ENCODE data around the gene HPCAL1. TPM values are rescaled to one million over a fixed set of nuclear protein-coding genes. Genes with fewer than 3 reads are reported as not detected.

HPCAL1 gene
- polyA plus RNA-seq, 3 donors = 82.1 to 99.5 (median 98.0) TPM

DNA sequence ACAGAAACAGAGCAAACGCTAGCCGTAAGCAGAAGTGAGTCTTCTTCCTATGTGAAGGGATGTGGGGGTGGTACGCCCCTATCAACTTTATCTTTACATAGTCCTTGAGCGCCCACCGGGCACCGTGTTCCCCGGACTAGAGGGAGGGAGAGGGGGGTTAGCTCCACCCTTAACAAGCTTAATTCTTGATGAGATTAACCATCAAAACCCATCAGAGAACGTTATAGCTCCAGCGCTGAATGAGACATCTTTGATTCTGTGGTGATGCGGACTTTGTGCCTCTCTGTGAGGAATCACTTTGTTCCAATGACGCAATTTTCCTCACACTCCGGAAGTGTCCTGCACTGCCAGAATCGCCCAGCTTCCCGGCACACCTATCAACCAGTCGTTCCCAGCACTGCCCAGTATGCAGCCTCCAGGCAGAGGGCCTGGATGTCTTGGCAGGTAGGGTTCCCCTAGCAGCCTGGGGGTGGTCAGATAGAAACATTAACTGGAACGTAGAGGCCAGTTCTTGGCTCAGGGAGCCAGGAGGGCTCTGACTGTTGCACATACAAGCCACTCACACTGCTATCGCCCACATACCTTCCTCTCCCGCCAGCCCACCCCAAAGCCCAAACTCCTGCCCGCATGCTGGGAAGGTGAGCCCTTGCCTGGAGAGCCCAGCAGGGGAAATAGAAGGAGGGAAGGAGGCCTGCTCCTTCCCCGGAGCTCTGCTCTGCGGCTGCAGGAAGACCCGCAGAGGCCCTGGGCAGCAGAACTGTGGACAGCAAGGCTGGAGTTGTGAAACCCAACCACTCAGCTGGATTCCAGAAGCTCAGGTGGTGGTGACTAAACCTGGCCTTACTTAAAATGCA is 147.4 kb downstream of the HPCAL1 start:
- Histone ChIP-seq H3K4me1 (ENCODE audit: control insufficient read depth in 1 of 2, insufficient read depth in 2 of 2, low read length in 2 of 2) (peaks cover 31 to 45% of the 10 kb centered on the region in 2 donors), H3K9me3 (replicated peaks in 1 of 2; ENCODE audit: control insufficient read depth in 1 of 2, insufficient read depth in 1 of 2, low read length in 2 of 2) (no peaks in the 10 kb centered on the region), H3K9ac (ENCODE audit: insufficient read depth, low read length, poor library complexity, severe bottlenecking) (no peak overlapping the region), H2AFZ (ENCODE audit: insufficient read depth, low read depth, low read length, poor library complexity, severe bottlenecking) (no peak overlapping the region), H3K27ac (ENCODE audit: low read depth in 1 of 2, low read length in 2 of 2) (no peak overlapping the region), H4K20me1 (ENCODE audit: insufficient read depth, low read length) (peaks cover 18% of the 10 kb centered on the region), H3K27me3 (ENCODE audit: control insufficient read depth in 2 of 2, insufficient read depth in 2 of 2, low read length in 2 of 2) (no peaks in the 10 kb centered on the region), H3K79me2 (ENCODE audit: insufficient read depth, low read length) (peaks cover 16% of the 10 kb centered on the region), H3K4me2 (replicated peaks; ENCODE audit: extremely low read depth, low read length, poor library complexity, severe bottlenecking) (no peak overlapping the region), H3K36me3 (replicated peaks in 1 of 2; ENCODE audit: control insufficient read depth in 1 of 2, insufficient read depth in 2 of 2, low read length in 2 of 2) (no peaks in the 10 kb centered on the region), H3K4me3 (replicated peaks in 1 of 3; ENCODE audit: low read depth in 2 of 3, low read length in 3 of 3) (no peak overlapping the region)
- H3K36me3 Mint-ChIP-seq = peaks cover 0 to under 1% of the 10 kb centered on the region in 2 donors
- TF ChIP-seq, protein P1, sequence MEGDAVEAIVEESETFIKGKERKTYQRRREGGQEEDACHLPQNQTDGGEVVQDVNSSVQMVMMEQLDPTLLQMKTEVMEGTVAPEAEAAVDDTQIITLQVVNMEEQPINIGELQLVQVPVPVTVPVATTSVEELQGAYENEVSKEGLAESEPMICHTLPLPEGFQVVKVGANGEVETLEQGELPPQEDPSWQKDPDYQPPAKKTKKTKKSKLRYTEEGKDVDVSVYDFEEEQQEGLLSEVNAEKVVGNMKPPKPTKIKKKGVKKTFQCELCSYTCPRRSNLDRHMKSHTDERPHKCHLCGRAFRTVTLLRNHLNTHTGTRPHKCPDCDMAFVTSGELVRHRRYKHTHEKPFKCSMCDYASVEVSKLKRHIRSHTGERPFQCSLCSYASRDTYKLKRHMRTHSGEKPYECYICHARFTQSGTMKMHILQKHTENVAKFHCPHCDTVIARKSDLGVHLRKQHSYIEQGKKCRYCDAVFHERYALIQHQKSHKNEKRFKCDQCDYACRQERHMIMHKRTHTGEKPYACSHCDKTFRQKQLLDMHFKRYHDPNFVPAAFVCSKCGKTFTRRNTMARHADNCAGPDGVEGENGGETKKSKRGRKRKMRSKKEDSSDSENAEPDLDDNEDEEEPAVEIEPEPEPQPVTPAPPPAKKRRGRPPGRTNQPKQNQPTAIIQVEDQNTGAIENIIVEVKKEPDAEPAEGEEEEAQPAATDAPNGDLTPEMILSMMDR (IDR thresholded peaks at IDR 0.05) = no peak
- intact Hi-C loops (cut with micrococcal nuclease) = loop anchor here (5.0 to 10.0 kb wide), 2 partner anchors 328 to 495 kb away; partner anchors contain the start of genes GRHL1 (in 2 of the 2) and RRM2 (in 1 of the 2)
- H3K9me3 Mint-ChIP-seq = no peaks in the 10 kb centered on the region
- no peak overlapping the region for H3K27ac Mint-ChIP-seq
- DNase-seq = no peak
- H3K4me3 Mint-ChIP-seq = peak overlapping the region in 1 of 2 donors; percentile 37
- WGBS (ENCODE audit: insufficient coverage) = 88% methylated on average over 8 of the region's 22 CpGs
- peaks cover 0 to 2% (median 0%) of the 10 kb centered on the region in 3 donors for H3K27me3 Mint-ChIP-seq (ENCODE audit: low read depth in 3 of 3)
- peaks cover 33% of the 10 kb centered on the region for H3K4me1 Mint-ChIP-seq

- no peak overlapping the region for H3K9ac ChIP-seq (ENCODE audit: insufficient read depth, low read length, poor library complexity, severe bottlenecking)
- H4K20me1 ChIP-seq (ENCODE audit: insufficient read depth, low read length) = peaks cover 8% of the 10 kb centered on the region
- H3K36me3 Mint-ChIP-seq = no peaks in the 10 kb centered on the region
- no peak overlapping the region for H3K4me3 ChIP-seq (replicated peaks in 1 of 3; ENCODE audit: low read depth in 2 of 3, low read length in 3 of 3)
- TF ChIP-seq, protein P1 (IDR thresholded peaks at IDR 0.05) = no peak
- no peak overlapping the region for H3K4me3 Mint-ChIP-seq
- peaks cover 0 to 4% (median 2%) of the 10 kb centered on the region in 3 donors for H3K27me3 Mint-ChIP-seq (ENCODE audit: low read depth in 3 of 3)
- WGBS (ENCODE audit: insufficient coverage) = no CpG with 5 or more reads among the region's 6 CpGs
- no peaks in the 10 kb centered on the region for H3K27me3 ChIP-seq (ENCODE audit: control insufficient read depth in 2 of 2, insufficient read depth in 2 of 2, low read length in 2 of 2)
- DNase-seq = no peak
- no peaks in the 10 kb centered on the region for H3K36me3 ChIP-seq (replicated peaks in 1 of 2; ENCODE audit: control insufficient read depth in 1 of 2, insufficient read depth in 2 of 2, low read length in 2 of 2)
- no peak overlapping the region for H3K27ac ChIP-seq (ENCODE audit: low read depth in 1 of 2, low read length in 2 of 2)
- H3K79me2 ChIP-seq (ENCODE audit: insufficient read depth, low read length) = peaks cover 6% of the 10 kb centered on the region
- H3K4me2 ChIP-seq (replicated peaks; ENCODE audit: extremely low read depth, low read length, poor library complexity, severe bottlenecking) = no peak overlapping the region
- H3K4me1 Mint-ChIP-seq = peaks cover 21% of the 10 kb centered on the region
- H3K4me1 ChIP-seq (ENCODE audit: control insufficient read depth in 1 of 2, insufficient read depth in 2 of 2, low read length in 2 of 2) = peaks cover 15 to 28% of the 10 kb centered on the region in 2 donors
- no peaks in the 10 kb centered on the region for H3K9me3 ChIP-seq (replicated peaks in 1 of 2; ENCODE audit: control insufficient read depth in 1 of 2, insufficient read depth in 1 of 2, low read length in 2 of 2)
- no peak overlapping the region for H3K27ac Mint-ChIP-seq
- no peaks in the 10 kb centered on the region for H3K9me3 Mint-ChIP-seq
- intact Hi-C loops (cut with micrococcal nuclease) = no loop called here
- no peak overlapping the region for H2AFZ ChIP-seq (ENCODE audit: insufficient read depth, low read depth, low read length, poor library complexity, severe bottlenecking)
Measured at GRCh38 chr2:10451819-10452218, 149.1 kb downstream of the HPCAL1 start.
